HepG2 (cell line): ENCODE results near the gene RBP5. TPM values are rescaled to one million over a fixed set of nuclear protein-coding genes. Genes with fewer than 3 reads are reported as not detected.

Experiments used
- CENPT ChIP-seq: sonication (generic); formaldehyde crosslinking; IDR thresholded peaks from 2 replicates; pipeline ENCODE4 v1.8.0; 2022; ENCODE audit warnings: low read depth, mild to moderate bottlenecking, moderate library complexity, missing genetic modification reagents
- GABPA ChIP-seq, 2 experiments: IDR thresholded peaks; 2 replicates each; pipeline ENCODE4 v1.6.1; 2011 to 2016; ENCODE audit warnings: low read depth in 2 of 2, low read length in 1 of 2, missing biosample characterization in 1 of 2, missing genetic modification characterization in 1 of 2
- JARID2 ChIP-seq: sonication (generic); formaldehyde crosslinking; IDR thresholded peaks from 2 replicates; pipeline ENCODE4 v1.8.1; 2023; ENCODE audit warnings: missing genetic modification reagents, inconsistent platforms; ENCODE audit not compliant: insufficient replicate concordance
- KLF9 ChIP-seq: IDR thresholded peaks from 2 replicates; pipeline ENCODE4 v1.6.1; 2016; ENCODE audit warnings: low read depth
- KMT2A ChIP-seq: sonication (generic); formaldehyde crosslinking; IDR thresholded peaks from 2 replicates; pipeline ENCODE4 v1.4.0; 2020; ENCODE audit warnings: missing genetic modification reagents
- NR1H2 ChIP-seq: sonication (generic); formaldehyde crosslinking; IDR thresholded peaks from 2 replicates; pipeline ENCODE4 v1.8.1; 2022; ENCODE audit warnings: low read depth, missing genetic modification reagents, borderline replicate concordance
- RAD21 ChIP-seq: fragments of 450-650 bp; formaldehyde crosslinking; IDR thresholded peaks from 2 replicates; pipeline ENCODE4 v1.5.0; 2020; ENCODE audit warnings: mild to moderate bottlenecking
- RBM22 ChIP-seq: fragments of 200-400 bp; formaldehyde crosslinking; optimal IDR thresholded peaks from 2 replicates; pipeline ENCODE3; 2017; ENCODE audit warnings: mild to moderate bottlenecking, low read length, moderate library complexity
- RORA ChIP-seq: sonication (generic); formaldehyde crosslinking; IDR thresholded peaks from 2 replicates; pipeline ENCODE4 v1.5.0; 2020; ENCODE audit warnings: mild to moderate bottlenecking, missing genetic modification reagents, moderate library complexity
- SAP130 ChIP-seq: IDR thresholded peaks from 2 replicates; pipeline ENCODE4 v1.6.1; 2016; ENCODE audit warnings: low read depth
- SOX5 ChIP-seq: IDR thresholded peaks from 2 replicates; pipeline ENCODE4 v1.6.1; 2016; ENCODE audit warnings: borderline replicate concordance
- STAG1 ChIP-seq: sonication (generic); formaldehyde crosslinking; IDR thresholded peaks from 2 replicates; pipeline ENCODE4 v1.4.0; 2020; ENCODE audit warnings: missing genetic modification reagents
- TAF15 ChIP-seq: fragments of 200-400 bp; formaldehyde crosslinking; IDR thresholded peaks from one replicate; pipeline ENCODE4 v1.6.1; 2018; ENCODE audit warnings: mild to moderate bottlenecking, low read depth, low read length; ENCODE audit not compliant: poor library complexity, severe bottlenecking
- ZNF121 ChIP-seq: sonication (generic); formaldehyde crosslinking; IDR thresholded peaks from 2 replicates; pipeline ENCODE4 v1.5.0; 2020; ENCODE audit warnings: mild to moderate bottlenecking, missing genetic modification reagents
- ZNF619 ChIP-seq: sonication (generic); formaldehyde crosslinking; IDR thresholded peaks from 2 replicates; pipeline ENCODE4 v1.4.0; 2020; ENCODE audit warnings: mild to moderate bottlenecking, missing genetic modification reagents
- ZNF816 ChIP-seq: sonication (generic); formaldehyde crosslinking; IDR thresholded peaks from 2 replicates; pipeline ENCODE4 v1.8.0; 2022; ENCODE audit warnings: missing genetic modification reagents, mild to moderate bottlenecking, borderline replicate concordance
- ZSCAN21 ChIP-seq: sonication (generic); formaldehyde crosslinking; IDR thresholded peaks from 2 replicates; pipeline ENCODE4 v1.8.0; 2022; ENCODE audit warnings: mild to moderate bottlenecking, missing genetic modification reagents, moderate library complexity, borderline replicate concordance
- ZSCAN22 ChIP-seq: sonication (generic); formaldehyde crosslinking; IDR thresholded peaks from 2 replicates; pipeline ENCODE4 v1.4.0; 2020; ENCODE audit warnings: mild to moderate bottlenecking, missing genetic modification reagents
- polyA plus RNA-seq, 8 experiments: library from polyadenylated mRNA; depleted of rRNA in 3 of 8; stranded (reverse) in 7 of 8; unstranded in 1 of 8; fragments of >200 nt; fragmentation: Illumina TruSeq in 4 of 8; extraction: Trizol in 4 of 8; gene quantifications; 2 replicates each; pipeline versions ENCODE4 v1.2.1 to v1.2.3, GENCODE V29; 2011 to 2016; ENCODE audit warnings: low read depth in 4 of 8, missing spikeins in 1 of 8, mixed read lengths in 1 of 8; ENCODE audit not compliant: insufficient read depth in 1 of 8
- total RNA-seq, 5 experiments: library from RNA; depleted of rRNA; stranded (reverse); fragments of >200 nt; fragmentation: Illumina TruSeq; extraction: Trizol; gene quantifications; 2 replicates each; pipeline ENCODE4 v1.2.3, GENCODE V29; 2016; ENCODE audit warnings: low read depth in 1 of 5
- TF ChIP-seq, protein P1 (sequence below), 2 experiments: sonication (generic) in 1 of 2; formaldehyde crosslinking in 1 of 2; IDR thresholded peaks; 2 replicates each; pipeline versions ENCODE4 v1.4.0 to v1.6.1; 2018 to 2020; ENCODE audit warnings: missing genetic modification reagents in 2 of 2, borderline replicate concordance in 1 of 2, low read depth in 1 of 2, mild to moderate bottlenecking in 1 of 2, missing biosample characterization in 1 of 2
- TF ChIP-seq, protein P2 (sequence below): sonication (generic); formaldehyde crosslinking; IDR thresholded peaks from 2 replicates; pipeline ENCODE4 v1.5.0; 2020; ENCODE audit warnings: mild to moderate bottlenecking, missing genetic modification reagents, moderate library complexity
- TF ChIP-seq, protein P3 (sequence below): sonication (generic); formaldehyde crosslinking; IDR thresholded peaks from 2 replicates; pipeline ENCODE4 v1.4.0; 2020; ENCODE audit warnings: mild to moderate bottlenecking, missing genetic modification reagents
- TF ChIP-seq, protein P4 (sequence below): sonication (generic); formaldehyde crosslinking; IDR thresholded peaks from 2 replicates; pipeline ENCODE4 v1.4.0; 2020; ENCODE audit warnings: missing genetic modification reagents; ENCODE audit errors: not compliant biosample characterization

The RBP5 gene
- total and polyA plus RNA-seq, 2 of the 13 experiments (the other 11 are each of a cell fraction or from before 2014, with no cell fraction given): 13.8 to 19.8 TPM

DNA sequence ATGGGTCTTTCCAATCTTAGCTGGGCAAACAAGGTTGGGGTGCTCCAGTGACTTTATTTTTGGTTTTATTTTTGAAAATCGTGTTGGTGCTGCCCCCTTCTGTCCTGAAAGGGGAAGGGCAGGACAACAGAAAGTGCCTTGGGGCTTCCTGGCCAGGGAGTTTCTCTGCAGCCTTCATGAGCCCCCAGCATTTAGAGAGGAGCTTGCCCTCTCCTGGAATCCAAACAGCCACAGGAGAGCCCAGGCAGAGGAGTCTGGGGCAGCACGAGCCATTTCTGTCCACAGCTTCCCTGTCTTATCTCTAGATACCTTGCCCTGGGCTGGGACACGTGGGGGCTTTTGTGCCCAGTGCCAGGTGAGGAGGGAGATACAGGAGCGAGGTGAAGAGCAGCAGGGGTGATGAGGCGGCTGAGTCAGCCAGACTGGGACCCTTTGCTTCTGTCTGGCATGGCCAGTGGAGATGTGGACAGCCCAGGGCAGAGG lies 15.3 kb downstream of the RBP5 start (continued):
- TF ChIP-seq, protein P1, sequence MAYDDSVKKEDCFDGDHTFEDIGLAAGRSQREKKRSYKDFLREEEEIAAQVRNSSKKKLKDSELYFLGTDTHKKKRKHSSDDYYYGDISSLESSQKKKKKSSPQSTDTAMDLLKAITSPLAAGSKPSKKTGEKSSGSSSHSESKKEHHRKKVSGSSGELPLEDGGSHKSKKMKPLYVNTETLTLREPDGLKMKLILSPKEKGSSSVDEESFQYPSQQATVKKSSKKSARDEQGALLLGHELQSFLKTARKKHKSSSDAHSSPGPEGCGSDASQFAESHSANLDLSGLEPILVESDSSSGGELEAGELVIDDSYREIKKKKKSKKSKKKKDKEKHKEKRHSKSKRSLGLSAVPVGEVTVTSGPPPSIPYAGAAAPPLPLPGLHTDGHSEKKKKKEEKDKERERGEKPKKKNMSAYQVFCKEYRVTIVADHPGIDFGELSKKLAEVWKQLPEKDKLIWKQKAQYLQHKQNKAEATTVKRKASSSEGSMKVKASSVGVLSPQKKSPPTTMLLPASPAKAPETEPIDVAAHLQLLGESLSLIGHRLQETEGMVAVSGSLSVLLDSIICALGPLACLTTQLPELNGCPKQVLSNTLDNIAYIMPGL (CRISPR knock-in tag; IDR thresholded peaks at IDR 0.05; ENCODE audit: borderline replicate concordance in 1 of 2, low read depth in 1 of 2): 0 out of 4 replicates have a peak, but pooled peaks of 1 of the 2 experiments have one; percentile 25
- TF ChIP-seq CENPT (no peak), RBM22 (no peak), ZSCAN22 (CRISPR knock-in tag) (no peak), RAD21 (CRISPR knock-in tag) (peak; percentile 25; the same call in 1 of the 2 replicates), SAP130 (no peak), TAF15 (no peak), NR1H2 (no peak), KMT2A (no peak), GABPA (IDR thresholded peaks at IDR 0.05; ENCODE audit: low read depth, low read length) (no peak), GABPA (CRISPR knock-in tag; IDR thresholded peaks at IDR 0.05; ENCODE audit: low read depth) (no peak), JARID2 (CRISPR knock-in tag) (no peak), ZNF816 (CRISPR knock-in tag) (no peak), ZNF121 (no peak), KLF9 (no peak), ZSCAN21 (CRISPR knock-in tag) (no peak), RORA (CRISPR knock-in tag) (no peak), STAG1 (peak; percentile 71), SOX5 (CRISPR knock-in tag) (no peak), ZNF619 (CRISPR knock-in tag) (no peak)
- TF ChIP-seq, protein P2, sequence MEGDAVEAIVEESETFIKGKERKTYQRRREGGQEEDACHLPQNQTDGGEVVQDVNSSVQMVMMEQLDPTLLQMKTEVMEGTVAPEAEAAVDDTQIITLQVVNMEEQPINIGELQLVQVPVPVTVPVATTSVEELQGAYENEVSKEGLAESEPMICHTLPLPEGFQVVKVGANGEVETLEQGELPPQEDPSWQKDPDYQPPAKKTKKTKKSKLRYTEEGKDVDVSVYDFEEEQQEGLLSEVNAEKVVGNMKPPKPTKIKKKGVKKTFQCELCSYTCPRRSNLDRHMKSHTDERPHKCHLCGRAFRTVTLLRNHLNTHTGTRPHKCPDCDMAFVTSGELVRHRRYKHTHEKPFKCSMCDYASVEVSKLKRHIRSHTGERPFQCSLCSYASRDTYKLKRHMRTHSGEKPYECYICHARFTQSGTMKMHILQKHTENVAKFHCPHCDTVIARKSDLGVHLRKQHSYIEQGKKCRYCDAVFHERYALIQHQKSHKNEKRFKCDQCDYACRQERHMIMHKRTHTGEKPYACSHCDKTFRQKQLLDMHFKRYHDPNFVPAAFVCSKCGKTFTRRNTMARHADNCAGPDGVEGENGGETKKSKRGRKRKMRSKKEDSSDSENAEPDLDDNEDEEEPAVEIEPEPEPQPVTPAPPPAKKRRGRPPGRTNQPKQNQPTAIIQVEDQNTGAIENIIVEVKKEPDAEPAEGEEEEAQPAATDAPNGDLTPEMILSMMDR: peak; percentile 71
- TF ChIP-seq, protein P3, sequence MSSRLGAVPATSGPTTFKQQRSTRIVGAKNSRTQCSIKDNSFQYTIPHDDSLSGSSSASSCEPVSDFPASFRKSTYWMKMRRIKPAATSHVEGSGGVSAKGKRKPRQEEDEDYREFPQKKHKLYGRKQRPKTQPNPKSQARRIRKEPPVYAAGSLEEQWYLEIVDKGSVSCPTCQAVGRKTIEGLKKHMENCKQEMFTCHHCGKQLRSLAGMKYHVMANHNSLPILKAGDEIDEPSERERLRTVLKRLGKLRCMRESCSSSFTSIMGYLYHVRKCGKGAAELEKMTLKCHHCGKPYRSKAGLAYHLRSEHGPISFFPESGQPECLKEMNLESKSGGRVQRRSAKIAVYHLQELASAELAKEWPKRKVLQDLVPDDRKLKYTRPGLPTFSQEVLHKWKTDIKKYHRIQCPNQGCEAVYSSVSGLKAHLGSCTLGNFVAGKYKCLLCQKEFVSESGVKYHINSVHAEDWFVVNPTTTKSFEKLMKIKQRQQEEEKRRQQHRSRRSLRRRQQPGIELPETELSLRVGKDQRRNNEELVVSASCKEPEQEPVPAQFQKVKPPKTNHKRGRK (CRISPR knock-in tag): no peak
- TF ChIP-seq, protein P4, sequence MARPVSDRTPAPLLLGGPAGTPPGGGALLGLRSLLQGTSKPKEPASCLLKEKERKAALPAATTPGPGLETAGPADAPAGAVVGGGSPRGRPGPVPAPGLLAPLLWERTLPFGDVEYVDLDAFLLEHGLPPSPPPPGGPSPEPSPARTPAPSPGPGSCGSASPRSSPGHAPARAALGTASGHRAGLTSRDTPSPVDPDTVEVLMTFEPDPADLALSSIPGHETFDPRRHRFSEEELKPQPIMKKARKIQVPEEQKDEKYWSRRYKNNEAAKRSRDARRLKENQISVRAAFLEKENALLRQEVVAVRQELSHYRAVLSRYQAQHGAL (CRISPR knock-in tag): no peak
